Dedifferentiated amniotic fluid mesenchymal stem cell (primary cell): ENCODE data around the gene SLBP.
A peak's percentile ranks its signal among the peaks of the same experiment; 100 is the strongest.
"Not testable (repeated sequence)": the region's sequence is repeated elsewhere in the genome, so short reads cannot be mapped to it uniquely, and the experiment has no call there.

ENCODE experiments used
- DNase-seq: peaks from one replicate; pipeline ENCODE4 v3.0.0-alpha.2; 2016; ENCODE audit errors: extremely low spot score

The SLBP gene

GRCh38 chr4:1711571-1712215 is 426 bp downstream of the SLBP start:
- no peak for DNase-seq

GRCh38 chr4:1711055-1711570 is 1.0 kb downstream of the SLBP start:
- no peak for DNase-seq

- DNase-seq = no peak
Measured at GRCh38 chr4:1708581-1708980, 3.5 kb downstream of the SLBP start.

GRCh38 chr4:1706358-1706757 is 5.8 kb downstream of the SLBP start:
- no peak for DNase-seq

GRCh38 chr4:1705732-1706131 is 6.4 kb downstream of the SLBP start:
- DNase-seq = no peak

GRCh38 chr4:1703867-1704266 is 8.3 kb downstream of the SLBP start:
- DNase-seq = no peak

GRCh38 chr4:1701671-1702070 is 10.4 kb downstream of the SLBP start:
- not testable (repeated sequence) for DNase-seq

- no peak for DNase-seq
Measured at GRCh38 chr4:1695913-1696312, 16.2 kb downstream of the SLBP start.

- DNase-seq = peak; percentile 48
Measured at GRCh38 chr4:1693131-1693896, 18.8 kb downstream of the SLBP start.

GRCh38 chr4:1691737-1692373 is 20.3 kb downstream of the SLBP start:
- no peak for DNase-seq

- no peak for DNase-seq
Measured at GRCh38 chr4:1690698-1691097, 21.4 kb downstream of the SLBP start.

- no peak for DNase-seq
Measured at GRCh38 chr4:1686440-1687036, 25.6 kb downstream of the SLBP start.

- no peak for DNase-seq
Measured at GRCh38 chr4:1685235-1686150, 26.6 kb downstream of the SLBP start.

- no peak for DNase-seq
Measured at GRCh38 chr4:1684506-1685234, 27.4 kb downstream of the SLBP start.

GRCh38 chr4:1683736-1684505 is 28.2 kb downstream of the SLBP start, which contains the start of gene FAM53A:
FAM53A (minus strand) TSS chr4:1684313; CDS start chr4:1668741, 15,572 bp downstream.
- DNase-seq = peak; percentile 57

- DNase-seq = peak; percentile 72
Measured at GRCh38 chr4:1683261-1683735, 28.8 kb downstream of the SLBP start.

- no peak for DNase-seq
Measured at GRCh38 chr4:1682860-1683259, 29.3 kb downstream of the SLBP start.

GRCh38 chr4:1678244-1678643 is 33.9 kb downstream of the SLBP start:
- DNase-seq = no peak
